ENCODE results near the gene TTC33.
A peak's percentile ranks its signal among the peaks of the same experiment; 100 is the strongest.
"Not testable (repeated sequence)": the region's sequence is repeated elsewhere in the genome, so short reads cannot be mapped to it uniquely, and the experiment has no call there.

TTC33 gene

DNA sequence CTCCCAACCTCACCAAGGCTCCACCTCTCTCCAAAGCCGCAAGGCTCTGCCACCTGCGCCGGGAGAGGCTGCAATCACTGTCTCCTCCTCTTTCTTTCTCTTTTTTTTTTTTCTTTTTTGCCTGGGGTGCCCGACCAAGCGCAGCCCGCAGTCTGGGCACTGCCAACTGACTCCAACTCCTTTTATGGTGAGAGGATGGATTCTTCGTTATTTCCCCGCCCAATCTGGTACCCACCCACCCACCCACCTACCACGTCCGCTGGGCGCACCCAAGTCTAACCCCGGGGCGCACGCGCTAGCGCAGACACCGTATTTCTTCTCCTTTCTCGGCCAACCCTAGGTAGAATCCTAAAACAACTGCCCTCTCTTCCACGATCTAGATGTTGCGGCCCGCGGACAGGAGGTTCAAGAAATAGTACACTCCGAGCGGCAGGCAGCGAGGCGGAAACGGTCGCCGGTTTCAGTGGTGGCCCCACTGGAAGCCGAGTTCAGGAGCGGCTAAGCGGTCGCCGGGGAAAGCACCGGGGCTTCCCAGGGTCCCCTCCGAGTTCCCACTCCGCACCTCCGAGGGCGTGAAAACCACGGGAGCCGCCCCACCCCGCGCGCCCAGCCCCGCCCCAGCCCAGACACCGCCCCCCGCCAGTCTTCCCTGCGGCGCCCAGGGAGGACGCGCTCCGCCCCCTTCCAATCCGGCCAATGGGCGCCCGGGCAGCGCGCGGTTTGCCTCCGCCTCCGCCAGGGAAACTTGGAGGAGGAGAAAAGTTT is 76.4 kb downstream of the TTC33 start:
- peak; percentile 96 for DNase-seq (ENCODE audit: low spot score)

DNA sequence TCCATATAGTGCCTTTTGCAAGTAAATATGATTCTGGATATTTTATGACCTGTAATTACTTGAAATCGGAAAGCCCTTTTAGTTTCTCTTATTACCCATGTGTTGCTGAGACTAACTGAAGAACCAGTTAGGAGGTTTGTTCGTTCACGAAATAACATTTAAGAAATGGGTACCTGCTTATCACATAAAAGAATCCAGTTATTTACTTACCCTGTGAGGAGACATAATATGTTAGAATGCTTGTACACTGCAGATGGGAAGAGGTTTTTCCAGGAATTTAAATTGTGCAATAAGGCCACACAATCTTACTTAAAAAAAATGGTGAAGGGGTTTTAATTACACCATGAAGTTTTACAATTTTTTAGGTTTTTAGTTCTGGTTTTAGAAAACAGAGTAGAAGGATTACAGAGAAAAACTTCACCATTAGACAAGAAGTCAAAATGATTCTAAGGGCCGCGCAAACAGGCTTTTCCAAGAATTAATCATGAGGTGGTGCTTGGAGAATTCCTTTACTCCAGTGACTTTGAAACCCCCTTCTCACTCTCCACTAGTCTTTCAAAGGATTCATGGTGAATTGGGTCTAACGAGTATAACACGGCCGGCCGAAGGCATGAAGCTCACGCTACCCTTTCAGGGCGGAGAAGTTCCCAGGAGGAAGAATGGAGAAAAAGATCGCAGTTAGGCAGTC is 77.2 kb downstream of the TTC33 start:
- DNase-seq (ENCODE audit: low spot score): peak; percentile 38

DNA sequence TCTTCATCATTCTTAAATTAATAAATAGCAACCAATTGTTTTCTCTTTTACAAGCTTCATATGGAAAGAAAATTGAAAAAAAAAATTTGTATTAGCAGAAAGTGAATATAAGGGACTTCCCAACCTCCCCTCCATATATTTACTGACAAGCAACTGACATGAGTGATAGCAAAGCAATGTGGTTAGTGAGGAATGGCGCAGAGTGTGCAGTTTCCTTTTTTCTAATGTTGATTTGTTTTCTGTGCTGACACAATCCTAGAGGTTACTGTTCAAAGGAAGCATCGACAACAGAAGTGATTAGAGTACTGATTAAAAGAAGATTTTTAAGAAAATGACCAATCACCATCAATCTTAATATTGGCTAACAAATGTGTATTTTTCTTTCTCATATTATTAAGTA is 77.7 kb downstream of the TTC33 start:
- DNase-seq (ENCODE audit: low spot score): no peak

DNA sequence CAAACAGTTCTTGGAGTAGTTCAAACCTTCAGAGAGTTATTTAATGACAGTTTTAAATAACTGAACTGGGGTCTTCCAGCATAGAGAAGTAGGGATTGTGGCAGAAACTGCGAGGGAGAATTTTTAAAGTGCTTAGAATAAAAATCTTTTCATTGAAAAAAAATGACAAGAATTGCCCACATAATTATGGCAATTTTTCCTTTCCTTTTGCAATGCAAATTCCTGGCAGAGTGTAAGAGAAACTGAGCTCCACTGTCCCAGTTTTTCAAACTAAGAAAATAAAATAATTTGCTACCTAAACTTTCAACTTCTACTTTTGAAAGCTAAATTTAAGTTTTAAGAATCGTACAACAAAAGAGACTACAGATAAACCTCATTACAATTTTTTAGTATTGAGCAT is 78.3 kb downstream of the TTC33 start:
- no peak for DNase-seq (ENCODE audit: low spot score)

GRCh38 chr5:40676613-40677343 is 79.0 kb downstream of the TTC33 start:
- peak; percentile 61 for DNase-seq (ENCODE audit: low spot score)

- DNase-seq (ENCODE audit: low spot score): no peak
Measured at GRCh38 chr5:40675396-40676133, 80.2 kb downstream of the TTC33 start.

- DNase-seq (ENCODE audit: low spot score): no peak
Measured at GRCh38 chr5:40674661-40675235, 81.0 kb downstream of the TTC33 start.

DNA sequence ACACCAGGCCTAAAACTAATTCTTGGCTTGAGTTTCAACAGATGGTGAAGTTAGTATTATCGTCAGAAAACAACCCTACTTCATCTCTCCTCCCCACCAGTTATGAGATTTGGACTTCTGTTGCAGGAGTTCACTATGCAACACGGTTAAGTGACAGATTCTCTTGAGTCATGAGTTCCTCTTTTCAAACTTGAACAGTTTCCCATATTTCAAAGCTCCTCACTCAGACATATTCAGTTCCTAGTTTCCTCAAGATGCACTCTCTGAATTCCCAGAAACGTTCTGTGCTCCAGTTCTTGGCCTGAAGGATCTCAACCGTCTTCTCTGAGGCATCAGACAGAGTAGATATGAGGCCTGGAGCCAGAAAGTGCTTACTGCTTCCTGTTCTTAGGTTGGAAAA is 83.3 kb downstream of the TTC33 start:
- no peak for DNase-seq (ENCODE audit: low spot score)

GRCh38 chr5:40669606-40670390 is 86.0 kb downstream of the TTC33 start:
- no peak for DNase-seq (ENCODE audit: low spot score)

DNA sequence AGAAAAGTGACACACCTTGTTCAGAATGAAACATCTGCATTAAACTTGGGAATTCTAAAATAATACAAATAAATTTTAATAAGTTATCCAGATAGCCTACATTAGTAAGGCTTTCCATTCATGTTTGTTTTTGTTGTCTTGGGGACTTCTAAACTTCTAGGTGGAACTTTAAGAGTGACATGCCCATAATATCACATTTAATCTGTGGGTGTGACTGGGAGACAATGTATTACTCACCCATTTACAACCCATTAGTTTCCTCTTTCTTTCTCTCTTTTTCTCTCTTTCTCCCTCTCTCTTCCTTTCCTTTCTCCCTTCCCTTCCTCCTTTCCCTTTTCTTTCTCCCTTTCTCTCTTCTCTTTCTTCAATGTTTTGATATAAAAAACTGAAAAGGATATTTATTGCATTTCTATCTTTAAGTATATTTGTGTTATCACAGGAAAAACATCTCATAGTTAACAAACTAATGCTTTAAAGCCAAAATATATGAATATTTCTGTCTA is 88.5 kb downstream of the TTC33 start:
- no peak for DNase-seq (ENCODE audit: low spot score)

DNA sequence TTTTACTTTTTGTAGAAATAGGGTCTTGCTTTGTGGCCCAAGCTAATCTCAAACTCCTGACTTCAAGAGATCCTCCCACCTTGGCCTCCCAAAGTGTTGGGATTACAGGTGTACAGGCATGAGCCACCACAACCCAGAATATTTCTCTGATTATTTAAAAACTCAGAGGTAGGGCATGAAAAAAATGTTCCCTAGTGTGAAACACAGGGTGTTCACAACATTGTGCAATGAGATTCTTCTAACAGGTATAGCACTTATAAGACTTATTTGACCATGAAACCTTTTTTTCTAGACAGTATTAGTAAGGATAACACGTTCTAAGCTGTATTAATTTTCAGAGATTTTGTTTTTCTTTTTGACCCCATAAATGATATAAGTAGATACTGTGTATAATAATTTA is 89.1 kb downstream of the TTC33 start:
- DNase-seq (ENCODE audit: low spot score): no peak

DNA sequence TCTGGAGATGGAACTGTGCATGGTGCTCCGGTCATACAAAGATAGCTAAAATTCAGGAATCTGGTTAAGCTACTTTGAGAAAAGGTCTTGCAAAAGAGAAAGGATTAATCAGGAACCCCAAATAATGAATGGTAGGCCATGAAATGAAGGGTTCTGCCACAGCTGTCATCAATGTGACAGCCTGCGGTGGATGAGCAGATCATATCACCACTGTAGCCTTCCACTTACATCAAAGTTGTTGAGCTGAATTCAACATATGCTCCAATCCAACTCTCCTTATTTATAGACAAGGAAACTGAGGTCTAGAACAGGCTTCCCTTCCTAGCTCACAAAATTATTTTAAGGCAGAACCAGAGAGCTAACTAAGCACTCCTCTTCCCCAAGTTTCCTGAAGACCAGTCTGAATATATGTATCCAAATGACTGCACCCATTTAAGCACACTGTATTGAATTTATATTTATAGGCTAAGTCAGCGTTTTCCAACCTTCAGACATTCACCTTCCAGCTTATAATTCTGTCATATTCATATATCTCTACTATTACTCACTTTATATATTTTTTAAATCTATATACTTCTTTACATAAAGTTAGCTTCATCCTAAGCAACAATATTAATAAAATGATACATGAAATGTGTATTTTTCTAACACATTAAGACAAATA is 90.0 kb downstream of the TTC33 start:
- no peak for DNase-seq (ENCODE audit: low spot score)

DNA sequence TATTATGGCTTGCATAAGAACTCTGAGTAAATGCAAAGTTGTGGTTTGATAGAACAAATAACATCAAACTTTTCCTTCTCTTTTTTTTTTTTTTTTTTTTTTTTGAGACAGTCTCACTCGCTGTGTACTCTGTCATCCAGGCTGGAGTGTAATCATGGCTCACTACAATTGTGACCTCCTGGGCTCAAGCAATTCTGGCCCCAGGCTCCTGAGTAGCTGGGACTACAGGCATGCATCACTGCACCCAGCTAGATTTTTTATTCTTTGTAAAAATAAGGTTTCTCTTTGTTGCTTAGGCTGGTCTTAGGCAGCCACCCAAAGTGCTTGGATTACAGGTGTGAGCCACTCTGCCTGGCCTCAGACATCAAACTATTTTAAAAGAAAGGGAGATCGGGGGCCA is 95.0 kb downstream of the TTC33 start:
- DNase-seq (ENCODE audit: low spot score): no peak

DNA sequence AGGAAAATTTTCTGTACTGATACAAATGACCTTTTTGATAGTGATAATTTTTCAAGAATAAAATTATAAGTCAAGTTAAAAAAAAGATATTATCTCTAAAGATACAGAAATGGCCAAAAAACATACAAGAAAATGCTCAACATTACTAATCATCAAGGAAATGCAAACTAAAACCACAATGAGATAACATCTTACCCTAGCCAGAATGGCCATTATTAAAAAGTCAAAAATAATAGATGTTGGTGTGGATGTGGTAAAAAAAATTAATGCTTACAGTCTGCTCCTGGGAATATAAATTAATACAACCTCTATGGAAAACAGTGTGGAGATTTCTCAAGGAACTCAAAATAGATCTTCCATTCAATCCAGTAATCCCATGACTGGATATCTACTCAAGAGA is 99.0 kb downstream of the TTC33 start:
- no peak for DNase-seq (ENCODE audit: low spot score)

DNA sequence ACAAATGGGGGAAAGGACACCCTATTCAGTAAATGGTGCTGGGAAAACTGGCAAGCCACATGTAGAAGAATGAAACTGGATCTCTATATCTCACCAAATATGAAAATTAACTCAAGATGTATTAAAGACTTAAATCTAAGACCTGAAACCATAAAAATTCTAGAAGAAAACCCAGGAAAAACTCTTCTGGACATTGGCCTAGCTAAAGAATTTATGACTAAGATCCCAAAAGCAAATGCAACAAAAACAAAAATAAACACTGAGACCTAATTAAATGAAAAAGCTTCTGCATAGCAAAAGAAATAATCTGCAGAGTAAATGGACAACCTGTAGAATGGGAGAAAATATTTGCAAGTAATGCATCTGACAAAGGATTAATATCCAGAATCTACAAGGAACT is 99.7 kb downstream of the TTC33 start:
- DNase-seq (ENCODE audit: low spot score): not testable (repeated sequence)

- no peak for DNase-seq (ENCODE audit: low spot score)
Measured at GRCh38 chr5:40655138-40655537, 100.6 kb downstream of the TTC33 start.

GRCh38 chr5:40654377-40654991 is 101.3 kb downstream of the TTC33 start:
- DNase-seq (ENCODE audit: low spot score): no peak

- no peak for DNase-seq (ENCODE audit: low spot score)
Measured at GRCh38 chr5:40653221-40654022, 102.3 kb downstream of the TTC33 start.

Measured in hepatic stellate cell (primary cell).